ENCODE results near the gene LMTK2.

The LMTK2 gene

DNA sequence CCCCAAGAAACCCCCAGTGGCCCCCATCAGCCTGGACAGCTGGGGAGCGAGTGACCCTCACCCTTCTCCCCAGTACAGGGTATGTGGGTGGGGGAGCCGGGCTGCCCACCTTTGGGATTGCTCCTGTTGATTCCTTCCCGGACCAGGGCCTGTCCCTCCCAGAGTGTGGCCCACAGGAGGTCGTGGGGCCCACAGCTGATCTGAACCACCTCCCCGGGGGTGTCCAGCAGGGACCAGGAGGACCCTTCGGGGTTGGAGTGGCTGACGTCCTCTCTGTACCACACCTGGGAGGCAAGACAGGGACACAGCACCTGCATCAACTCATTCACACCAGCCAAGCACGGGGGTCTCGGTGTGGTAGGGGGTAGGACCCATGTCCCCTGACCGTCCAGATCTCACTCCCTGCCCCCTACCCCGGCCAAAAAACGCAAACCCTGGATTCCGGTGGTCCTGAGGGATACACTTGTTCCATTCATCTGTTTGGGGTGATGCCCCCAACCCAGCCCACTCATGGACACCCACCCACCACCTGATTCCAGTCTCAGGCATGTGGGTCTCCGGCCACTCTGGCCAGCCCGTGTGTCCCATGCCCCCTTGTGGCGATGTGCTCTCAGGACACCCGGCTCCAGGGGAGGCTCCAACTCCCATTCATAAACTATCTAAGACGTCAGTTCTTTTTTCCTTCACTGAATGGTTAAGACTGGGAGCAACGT, 134.5 kb downstream of the LMTK2 start:
- no peak for DNase-seq

DNA sequence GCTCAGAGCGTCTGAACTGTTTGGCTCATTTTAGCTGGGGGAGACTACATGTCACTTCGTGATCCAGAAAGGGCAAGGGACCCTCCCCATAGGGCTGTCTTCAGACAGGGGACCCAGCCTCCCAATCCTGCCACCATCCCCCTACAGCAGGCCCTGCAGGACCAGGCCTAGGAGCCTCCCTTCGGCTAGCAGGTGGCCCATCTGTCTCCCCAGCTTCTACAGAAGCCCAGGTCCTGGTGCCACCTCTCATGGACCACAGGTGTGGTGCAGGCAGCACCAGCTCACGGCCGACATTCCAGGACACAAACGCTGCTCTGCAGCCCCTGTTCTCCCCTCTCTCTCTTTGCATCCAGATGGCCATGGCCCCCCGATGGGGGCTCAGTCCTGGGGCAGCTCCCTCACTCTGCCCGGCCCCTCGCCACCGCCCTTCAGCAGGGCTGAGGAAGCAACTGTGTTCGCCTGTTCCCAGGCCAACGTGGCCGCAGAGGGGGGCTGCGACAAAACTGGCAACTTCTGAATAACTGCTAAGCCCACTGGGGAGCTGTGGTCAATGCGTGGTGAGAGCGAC, 135.1 kb downstream of the LMTK2 start:
- no peak for DNase-seq

DNA sequence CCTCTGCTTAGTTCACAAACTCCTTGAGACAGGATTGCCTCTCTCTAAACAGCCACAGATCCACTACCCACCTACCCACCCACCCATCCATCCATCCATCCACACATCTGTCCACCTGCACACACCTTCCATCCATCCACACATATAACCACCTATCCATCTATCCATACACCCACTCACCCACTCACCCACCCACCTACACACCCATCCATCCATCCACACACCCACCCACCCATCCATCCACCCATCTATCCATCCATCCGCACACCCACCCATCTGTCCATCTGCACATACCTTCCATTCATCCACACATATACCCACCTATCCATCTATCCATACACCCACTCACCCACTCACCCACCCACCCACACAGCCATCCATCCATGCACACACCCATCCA, 135.7 kb downstream of the LMTK2 start:
- no peak for DNase-seq

DNA sequence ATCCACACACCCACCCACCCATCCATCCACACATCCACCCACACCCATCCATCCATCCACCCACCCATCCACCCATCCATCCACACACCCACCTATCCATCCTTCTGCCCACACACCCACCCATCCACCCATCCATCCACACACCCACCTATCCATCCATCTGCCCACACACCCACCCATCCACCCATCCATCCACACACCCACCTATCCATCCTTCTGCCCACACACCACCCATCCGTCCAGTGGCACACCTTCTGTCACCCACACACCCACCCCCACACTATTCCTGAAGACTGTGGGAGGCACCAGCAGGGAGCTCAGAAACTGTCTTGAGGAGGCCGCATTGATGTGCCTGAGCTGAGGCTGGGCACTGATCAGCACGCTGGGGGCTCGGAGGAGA, 136.3 kb downstream of the LMTK2 start:
- DNase-seq: no peak

DNA sequence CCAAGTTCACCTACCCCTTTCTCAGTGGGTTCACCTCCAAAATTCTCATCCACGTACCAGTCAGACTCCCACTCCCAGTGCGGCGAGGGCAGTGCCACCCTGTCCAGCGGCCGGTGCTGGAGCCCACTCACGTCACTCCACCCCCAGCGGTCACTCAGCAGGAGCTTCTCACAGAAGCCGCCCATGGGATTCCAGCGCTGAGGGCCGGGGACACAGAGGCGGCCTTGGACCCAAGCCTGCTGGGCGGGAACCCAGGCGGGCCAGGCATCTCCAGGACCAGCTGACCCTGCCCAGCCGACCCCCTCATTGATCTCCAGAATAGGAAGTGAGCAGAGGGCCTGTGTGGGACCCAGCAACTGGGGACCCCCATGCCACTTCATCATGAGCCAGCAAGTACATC, 138.2 kb downstream of the LMTK2 start:
- no peak for DNase-seq

DNA sequence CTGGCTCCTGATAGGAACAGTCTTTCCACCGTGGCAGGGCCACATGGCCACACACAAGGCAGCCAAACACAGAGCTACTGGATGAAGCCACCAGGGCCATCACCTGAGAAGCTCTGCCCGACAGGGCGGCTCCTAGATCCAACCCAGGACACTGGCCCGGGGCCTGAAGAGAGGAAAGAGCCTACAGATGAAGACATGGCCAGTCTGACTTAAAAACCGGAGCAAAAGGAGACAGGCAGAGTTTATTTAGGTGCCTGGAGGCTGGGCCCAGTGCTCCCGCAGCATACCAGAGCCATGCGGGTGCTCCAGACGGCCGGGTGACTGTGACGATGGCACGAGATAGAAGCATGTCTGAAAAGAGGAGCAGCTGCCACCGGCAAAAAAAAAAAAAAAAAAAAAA, 141.5 kb downstream of the LMTK2 start:
- DNase-seq: no peak

DNA sequence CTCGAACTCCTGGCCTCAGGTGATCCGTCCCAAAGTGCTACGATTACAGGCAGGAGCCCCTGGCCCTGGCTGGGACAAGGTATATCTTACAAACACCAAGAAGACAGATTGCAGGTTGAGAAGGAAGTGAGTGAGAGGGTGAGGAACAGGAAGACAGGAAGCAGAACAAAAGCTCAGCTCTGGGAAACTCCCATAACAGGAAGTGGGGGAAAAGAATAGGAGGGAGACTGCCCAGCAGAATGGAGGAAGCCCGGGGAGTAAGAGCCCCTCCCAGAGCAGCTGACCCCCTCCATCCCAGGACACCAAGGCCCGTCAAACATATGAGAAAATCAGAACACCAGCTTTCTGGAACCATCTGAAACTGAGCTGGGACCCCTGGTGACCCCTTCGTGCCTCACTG, 142.4 kb downstream of the LMTK2 start:
- no peak for DNase-seq

DNA sequence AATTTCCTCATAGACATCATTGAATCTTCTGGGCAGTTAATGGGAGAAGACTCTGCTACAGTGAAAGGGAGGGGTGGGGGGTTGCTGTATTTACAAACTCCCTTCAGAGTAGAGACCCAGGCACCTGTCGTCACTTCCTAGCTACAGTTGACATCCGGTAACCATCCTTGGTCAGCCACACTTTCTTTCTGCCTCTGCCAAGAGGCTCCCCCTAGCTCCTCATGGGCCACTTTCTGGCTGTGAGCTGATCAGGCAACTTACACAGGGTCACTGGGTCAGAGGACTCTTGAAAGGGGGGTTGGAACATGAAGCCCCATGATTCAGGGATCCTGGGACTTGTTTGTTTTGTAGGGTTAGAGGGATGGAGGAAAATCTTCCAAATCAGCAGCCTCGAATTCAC, 144.1 kb downstream of the LMTK2 start:
- DNase-seq: no peak

DNA sequence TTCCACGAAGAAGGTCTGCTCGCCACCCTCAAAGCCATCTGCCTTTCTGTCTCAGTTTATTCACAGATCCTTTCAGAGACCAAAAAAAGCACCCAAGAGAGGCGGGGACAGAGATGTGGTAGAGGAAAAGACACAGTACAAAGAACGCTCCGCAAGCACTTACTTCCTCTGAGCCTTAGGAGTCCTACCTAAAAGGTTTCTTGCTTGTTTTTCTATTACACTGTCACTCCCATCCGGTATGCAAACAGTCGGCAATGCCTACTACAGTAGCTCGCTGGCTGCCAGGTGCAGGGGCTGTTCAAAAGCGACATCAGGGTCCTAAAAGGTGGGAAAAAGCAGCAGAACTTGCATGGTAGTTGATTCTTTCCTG, 144.6 kb downstream of the LMTK2 start:
- no peak for DNase-seq

DNA sequence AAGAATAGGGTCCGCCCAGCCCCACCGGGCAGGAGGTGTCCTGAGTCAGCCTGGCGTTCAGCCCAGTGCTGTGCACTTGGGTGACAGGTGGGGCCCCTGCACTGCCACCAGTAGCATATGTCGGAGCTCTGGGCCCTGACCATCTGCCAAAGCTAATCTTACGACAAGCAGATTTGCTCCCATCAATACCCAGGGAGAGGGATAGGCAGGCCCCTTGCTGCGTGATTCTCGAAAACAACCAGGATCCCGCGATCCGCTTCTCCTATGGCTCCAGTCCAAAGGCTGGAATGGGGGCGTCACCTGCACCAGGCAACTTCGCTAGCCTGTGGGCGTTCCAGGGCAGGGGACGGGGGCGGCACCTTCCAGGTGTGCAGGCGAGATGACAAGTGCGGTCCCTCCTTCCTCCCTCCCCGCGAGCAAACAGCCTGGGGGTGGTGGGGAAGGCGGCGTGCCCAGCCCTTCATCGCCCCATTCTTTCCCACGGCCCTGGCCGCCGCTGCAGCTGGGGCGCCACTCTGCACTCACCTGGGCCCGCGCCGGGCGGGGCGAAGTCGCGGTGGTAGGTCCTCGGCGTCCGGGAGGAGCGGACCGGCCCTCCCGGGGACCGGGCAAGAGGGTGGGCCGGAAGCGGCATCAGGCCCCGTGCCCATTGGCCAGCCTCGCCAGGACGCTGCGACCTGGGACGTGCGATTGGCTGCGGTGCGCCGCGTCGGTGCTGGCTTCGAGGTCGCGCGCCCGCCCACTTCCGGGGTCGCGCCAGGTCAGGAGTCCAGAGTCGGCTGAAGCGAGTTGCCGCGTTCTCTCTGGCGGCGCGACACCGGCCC, 145.2 kb downstream of the LMTK2 start, which contains the start of gene TECPR1:
TSS of gene TECPR1 (minus strand) at position 632 of the 824 bp plus-strand sequence. CDS start 6,086 bp downstream, outside the sequence.
- DNase-seq: peak; percentile 87

DNA sequence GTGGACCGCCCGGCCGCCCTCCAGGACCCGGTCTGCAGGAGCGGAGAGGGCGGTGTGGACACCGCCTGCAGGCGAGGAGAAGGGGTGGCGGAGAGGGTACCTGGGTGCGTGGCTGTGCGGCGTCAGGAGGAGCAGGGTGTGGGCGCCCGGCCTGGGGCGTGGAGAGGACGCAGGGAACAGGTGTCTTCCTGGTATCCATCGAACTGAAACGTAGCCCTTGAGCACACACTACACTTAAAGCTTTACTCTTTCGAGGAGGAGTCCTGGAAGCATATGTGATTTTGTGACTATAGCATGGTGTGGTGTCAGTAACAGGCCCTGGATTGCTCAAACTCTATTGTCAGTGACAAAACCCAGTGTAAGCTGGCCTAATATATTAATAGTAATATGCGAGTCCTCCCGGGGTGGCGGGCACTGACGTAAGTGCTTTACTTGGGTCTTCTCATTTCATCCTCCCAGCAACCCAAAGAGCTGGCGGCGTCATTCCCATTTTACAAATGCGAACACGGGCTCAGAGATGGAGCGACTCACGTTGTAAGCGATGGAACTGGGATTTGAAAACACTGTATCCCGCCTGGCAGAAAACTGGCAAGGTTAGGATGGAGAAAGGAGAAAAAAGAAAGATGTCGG, 145.9 kb downstream of the LMTK2 start:
- DNase-seq: no peak

DNA sequence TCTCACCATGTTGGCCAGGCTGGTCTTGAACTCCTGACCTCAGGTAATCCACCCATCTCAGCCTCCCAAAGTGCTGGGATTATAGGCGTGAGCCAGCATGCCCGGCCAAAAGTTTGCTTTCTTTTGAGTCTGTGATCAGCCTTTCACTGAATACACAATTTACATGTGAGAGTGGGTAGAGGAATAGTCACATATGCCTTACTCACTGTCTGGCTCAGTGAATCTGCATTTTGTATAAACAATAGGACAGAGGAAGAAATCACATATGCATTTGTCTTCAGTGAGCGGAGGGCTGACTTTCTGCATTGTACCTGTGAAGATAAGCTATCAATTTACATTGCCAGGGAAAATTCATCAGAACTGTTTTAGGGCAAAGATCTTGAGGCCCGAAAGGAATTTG, 147.9 kb downstream of the LMTK2 start:
- DNase-seq: no peak

DNA sequence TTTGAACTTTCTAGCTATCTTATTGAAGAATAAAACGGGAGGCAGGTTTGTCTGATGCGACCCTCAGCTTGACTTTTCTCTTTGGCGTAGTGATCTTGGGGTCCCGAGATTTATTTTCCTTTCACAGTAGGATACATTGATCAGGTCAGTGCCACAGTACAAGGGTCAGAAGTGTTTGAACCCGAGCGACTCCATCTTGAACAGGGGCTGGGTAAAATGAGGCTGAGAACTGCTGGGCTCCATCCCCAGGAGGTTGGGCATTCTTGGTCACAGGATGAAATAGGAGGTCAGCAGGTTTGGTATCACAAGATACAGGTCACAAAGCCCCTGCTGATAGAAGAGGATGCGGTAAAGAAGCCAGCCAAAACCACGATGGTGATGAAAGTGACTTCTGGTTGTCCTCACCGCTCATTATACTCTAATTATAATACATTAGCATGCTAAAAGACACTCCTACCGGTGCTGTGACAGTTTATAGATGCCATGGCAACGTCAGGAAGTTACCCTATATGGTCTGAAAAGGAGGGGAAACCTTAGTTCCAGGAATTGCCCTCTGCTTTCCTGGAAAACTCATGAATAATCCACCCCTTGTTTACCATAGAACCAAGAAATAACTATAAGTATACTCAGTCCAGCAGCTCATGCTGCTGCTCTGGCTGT, 148.4 kb downstream of the LMTK2 start:
- no peak for DNase-seq

DNA sequence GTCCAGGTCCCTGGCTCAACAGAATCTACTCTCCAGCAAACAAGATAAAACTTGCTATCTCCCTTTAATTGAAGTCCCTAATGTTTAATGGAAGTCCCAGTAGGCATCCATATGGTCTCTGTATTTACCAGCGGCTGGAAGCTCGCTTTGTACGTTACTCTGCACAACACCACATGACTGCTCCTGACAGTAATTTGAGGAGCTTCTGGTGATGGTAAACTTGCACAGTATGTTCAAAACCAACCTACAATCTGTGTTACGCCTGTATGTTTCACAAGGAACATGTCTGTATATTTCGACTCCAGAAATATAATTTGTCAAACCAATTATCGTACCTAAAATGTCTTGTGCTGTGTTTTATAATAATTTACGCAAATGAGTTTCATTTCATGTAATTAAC, 149.8 kb downstream of the LMTK2 start:
- DNase-seq: no peak

DNA sequence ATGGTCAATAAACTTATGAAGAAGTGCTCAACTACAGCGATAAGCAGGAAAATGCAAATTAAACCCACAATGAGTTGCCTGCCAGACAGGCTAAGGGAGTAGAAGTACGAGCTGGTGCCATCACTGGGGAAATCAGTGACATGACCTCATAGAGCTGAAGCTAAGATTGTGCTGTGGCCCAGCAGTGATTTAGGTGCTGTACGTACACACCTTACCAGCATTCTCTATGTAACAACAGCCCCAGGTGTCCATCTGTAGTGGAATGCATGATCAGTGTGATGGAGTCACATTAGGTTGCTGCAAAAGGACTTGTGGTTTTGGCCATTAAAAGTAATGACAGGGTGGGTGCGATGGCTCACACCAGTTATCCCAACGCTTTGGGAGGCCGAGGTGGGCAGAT, 151.0 kb downstream of the LMTK2 start:
- DNase-seq: no peak
